DMS53 (cell line): ENCODE data around the gene SH3GL1.

Experiments used
- DNase-seq: peaks from one replicate; lab custom pipeline; 2025; lab: John Stamatoyannopoulos, UW

The SH3GL1 gene

GRCh38 chr19:4431808-4432674 lies 31.7 kb upstream of the SH3GL1 start:
- DNase-seq, result no peak

- DNase-seq, result no peak
Measured at GRCh38 chr19:4431296-4431695, 30.9 kb upstream of the SH3GL1 start.

GRCh38 chr19:4430760-4431159 lies 30.4 kb upstream of the SH3GL1 start:
- no peak for DNase-seq

- no peak for DNase-seq
Measured at GRCh38 chr19:4429771-4430171, 29.4 kb upstream of the SH3GL1 start.

- DNase-seq, result no peak
Measured at GRCh38 chr19:4429256-4429655, 28.9 kb upstream of the SH3GL1 start.

- no peak for DNase-seq
Measured at GRCh38 chr19:4428326-4428975, 28.1 kb upstream of the SH3GL1 start.

GRCh38 chr19:4425537-4425936 lies 25.2 kb upstream of the SH3GL1 start:
- DNase-seq, result no peak

GRCh38 chr19:4423416-4424126 lies 23.2 kb upstream of the SH3GL1 start:
- no peak for DNase-seq

GRCh38 chr19:4416268-4416667 lies 15.9 kb upstream of the SH3GL1 start:
- no peak for DNase-seq

GRCh38 chr19:4415352-4415751 lies 15.0 kb upstream of the SH3GL1 start:
- DNase-seq, result no peak

- DNase-seq, result no peak
Measured at GRCh38 chr19:4414800-4415321, 14.5 kb upstream of the SH3GL1 start.

- DNase-seq, result no peak
Measured at GRCh38 chr19:4414144-4414799, 13.9 kb upstream of the SH3GL1 start.

GRCh38 chr19:4413588-4413987 lies 13.2 kb upstream of the SH3GL1 start:
- DNase-seq, result no peak

GRCh38 chr19:4409123-4409933 lies 9.0 kb upstream of the SH3GL1 start:
- DNase-seq, result no peak

- DNase-seq, result no peak
Measured at GRCh38 chr19:4406626-4407025, 6.3 kb upstream of the SH3GL1 start.

- DNase-seq, result no peak
Measured at GRCh38 chr19:4405977-4406376, 5.6 kb upstream of the SH3GL1 start.

GRCh38 chr19:4403005-4403761 lies 2.8 kb upstream of the SH3GL1 start:
- peak; percentile 27 for DNase-seq

GRCh38 chr19:4402171-4403004 lies 2.0 kb upstream of the SH3GL1 start, which contains the start of gene CHAF1A:
Gene CHAF1A, plus strand, starts transcription at chr19:4402640. Its CDS starts 123 bp downstream, at chr19:4402763.
- DNase-seq, result peak; percentile 99

- DNase-seq, result peak; percentile 49
Measured at GRCh38 chr19:4401769-4402170, 1.4 kb upstream of the SH3GL1 start.

- DNase-seq, result peak; percentile 60
Measured at GRCh38 chr19:4399812-4400134, 574 bp downstream of the SH3GL1 start.
